Stimulated activated CD8-positive, alpha-beta memory T cell treated with anti-CD3 and anti-CD28 coated beads, Interleukin-7, amount 100 ng/mL, for 4 hours (primary cell): Measurements from ENCODE around the gene TEX30.

ENCODE experiments used
- DNase-seq, 2 donors: peaks; one replicate each; pipeline ENCODE4 v3.0.0-alpha.2; 2020; ENCODE audit warnings: low read depth in 2 of 2

Gene TEX30

DNA sequence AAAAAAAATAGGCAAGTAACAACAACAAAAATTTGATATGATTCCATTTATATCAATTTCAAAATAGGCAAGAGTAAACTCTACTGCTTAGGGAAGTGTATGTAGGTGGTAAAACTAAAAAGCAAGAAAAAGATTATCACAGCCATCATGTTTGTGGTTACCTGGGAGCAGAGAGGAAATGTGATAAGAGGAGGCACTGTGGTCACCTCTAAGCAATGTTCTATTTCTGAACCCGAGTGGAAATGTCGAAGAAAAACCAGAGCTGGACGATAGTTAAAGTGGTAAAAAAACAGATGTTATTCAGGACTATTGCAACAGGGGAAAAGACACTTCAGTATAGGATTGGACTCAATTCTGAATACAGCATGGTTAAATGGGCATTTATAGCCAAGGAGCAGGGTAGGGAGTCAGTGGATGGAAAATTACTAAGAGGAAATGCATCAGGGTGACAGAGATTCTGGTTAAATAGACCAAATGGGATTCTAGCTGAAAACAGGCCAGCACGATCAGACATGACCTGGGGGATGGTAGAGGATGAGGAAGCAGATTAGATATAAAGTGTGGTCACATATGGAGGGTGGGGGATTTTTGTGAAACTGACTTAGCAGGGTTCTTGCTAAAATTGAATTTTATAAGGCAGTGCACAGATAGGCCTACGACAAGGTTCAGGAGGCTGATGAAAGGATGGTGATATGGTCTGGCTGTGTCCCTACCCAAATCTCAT is 6.0 kb upstream of the TEX30 start:
- peak in 1 of 2 donors; percentile 28 for DNase-seq

DNA sequence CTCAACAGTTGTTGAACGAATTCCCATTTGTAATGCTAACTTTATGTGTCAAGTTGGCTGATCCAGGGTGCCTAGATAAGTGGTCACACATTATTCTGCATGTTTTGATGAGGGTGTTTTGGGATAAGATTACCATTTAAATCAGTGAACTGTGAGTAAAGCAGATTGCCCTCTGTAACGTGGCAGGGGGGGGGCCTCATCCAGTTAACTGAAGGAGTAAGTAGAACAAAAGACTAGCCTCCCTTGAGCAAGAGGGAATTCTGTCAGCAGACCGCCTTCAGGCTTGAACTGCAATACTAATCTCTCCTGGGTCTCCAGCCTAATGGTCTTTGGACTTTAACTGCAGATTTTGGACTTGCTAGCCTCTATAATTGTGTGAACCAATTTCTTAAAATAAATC is 4.2 kb upstream of the TEX30 start:
- DNase-seq: no peak

DNA sequence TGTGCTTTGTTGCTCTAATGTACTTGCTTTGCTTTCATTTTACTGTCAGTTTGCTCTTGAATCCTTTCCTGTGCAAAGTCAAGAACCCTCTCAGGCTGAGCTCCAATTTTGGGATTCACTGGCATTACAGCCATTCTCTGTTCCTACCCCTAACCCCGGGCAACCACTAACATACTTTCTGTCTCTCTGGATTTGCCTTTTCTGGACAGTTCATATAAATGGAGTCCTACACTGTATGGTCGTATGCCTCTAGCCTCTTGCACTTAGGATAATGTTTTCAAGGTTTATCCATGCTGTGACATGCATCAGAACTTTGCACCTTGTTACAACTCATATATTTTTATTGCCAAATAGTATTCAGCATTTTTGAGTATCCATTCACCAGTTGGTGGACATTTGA is 2.7 kb upstream of the TEX30 start:
- DNase-seq: no peak

DNA sequence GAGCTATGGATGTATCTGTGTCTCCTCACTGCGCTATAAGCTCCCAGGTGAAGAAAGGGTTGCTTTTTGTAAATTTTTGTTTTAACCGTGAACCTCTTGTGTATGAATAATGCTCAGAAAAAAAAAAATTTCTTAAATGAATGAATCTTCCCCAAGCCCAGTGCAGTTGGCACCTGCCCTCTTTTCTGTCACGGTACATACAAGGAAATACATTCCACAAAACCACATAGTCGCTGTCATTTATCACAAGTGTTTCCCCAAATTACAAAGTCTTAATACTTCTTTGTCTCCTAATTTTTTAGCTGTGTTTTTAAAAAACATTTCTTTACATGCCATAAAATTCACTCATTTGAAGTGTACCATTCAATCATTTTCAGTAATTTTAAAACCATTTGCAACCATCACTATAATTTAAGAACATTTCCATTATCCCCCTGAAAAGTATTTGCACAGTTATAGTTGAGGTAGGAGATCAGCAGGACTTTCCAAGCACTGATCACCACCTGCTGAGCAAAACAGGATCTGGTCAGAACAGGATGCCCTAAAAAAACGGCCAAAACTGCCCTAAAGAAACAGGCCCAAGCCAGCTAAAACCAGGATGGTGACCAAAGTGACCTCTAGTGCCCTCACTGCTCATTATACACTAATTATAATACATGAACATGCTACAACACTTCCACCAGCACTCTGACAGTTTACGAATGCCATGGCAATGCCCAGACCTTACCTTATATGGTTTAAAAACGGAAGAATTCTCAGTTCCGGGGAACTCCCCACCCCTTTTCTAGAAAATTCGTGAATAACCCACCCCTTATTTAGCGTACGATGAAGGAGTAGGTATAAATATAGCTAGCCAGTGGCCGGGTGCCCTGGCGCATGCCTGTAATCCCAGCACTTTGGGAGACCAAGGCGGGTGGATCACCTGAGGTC is 1.3 kb upstream of the TEX30 start:
- no peak for DNase-seq

DNA sequence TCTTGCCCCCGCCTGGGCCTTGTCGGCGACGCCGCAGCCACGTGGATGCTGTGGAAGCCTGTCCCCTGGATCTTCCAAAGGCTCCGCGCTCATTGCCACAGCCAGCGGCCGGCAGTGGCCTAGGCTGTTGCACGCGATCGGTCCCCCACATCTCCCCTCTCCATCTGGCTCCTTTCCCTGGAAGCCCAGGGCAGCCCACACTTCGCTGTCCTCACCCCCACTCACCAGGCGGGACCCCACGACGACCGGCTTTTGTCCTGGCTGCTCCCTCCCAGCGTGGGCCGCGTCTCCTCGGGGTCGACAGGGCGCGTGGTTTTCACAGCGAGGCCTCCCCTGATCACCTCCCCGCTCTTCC is 605 bp upstream of the TEX30 start:
- no peak for DNase-seq

DNA sequence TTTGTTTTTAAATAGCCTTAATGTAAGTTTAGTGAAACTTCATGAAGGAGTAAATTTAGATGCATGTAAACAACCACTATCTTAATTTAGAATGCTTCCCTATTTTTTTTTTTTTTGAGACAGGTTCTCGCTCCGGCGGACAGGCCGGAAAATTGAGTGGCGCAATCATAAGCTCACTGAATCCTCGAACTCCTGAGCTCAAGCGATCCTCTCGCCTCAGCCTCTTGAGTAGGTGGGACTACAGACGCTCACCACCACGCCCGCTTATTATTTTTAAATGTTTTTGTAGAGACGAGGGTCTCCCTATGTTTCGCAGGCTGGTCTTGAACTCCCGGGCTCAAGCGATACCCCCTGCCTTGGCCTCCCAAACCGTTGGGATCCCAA is 1.6 kb downstream of the TEX30 start:
- no peak for DNase-seq

DNA sequence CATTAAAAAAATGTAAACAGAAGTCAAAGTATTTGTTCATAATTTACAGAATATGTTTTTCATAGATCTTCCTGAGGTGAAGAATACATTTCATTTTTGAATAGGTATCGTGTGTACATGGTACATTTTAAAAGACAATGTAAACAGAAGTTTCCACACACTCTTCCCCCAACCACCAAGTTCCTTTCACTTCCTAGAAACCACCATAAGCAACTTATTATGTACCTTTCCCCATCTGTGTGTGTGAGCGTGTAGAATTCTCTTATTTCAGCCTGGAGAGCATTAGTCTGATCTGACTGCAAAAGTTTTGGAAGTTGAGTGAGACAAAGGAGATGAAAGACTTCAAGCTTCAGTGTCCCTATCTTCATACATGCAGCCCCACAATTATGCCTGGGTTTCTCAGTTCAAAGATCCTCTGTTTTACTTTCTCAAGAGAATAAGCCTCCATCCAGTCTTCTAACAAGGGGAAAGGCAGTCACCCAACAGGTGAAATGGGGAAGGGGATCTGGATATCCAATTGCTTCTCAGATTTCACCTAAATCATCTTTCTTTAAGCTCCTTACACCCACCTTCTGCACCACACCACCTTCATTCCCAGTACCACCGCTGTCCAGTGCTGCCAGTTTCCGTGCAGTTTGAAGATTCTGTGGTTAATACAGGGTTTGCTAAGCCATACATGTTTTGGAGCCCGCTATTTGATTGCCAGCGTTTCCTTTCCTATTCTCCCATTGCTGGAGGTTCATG is 2.1 kb downstream of the TEX30 start:
- no peak for DNase-seq

DNA sequence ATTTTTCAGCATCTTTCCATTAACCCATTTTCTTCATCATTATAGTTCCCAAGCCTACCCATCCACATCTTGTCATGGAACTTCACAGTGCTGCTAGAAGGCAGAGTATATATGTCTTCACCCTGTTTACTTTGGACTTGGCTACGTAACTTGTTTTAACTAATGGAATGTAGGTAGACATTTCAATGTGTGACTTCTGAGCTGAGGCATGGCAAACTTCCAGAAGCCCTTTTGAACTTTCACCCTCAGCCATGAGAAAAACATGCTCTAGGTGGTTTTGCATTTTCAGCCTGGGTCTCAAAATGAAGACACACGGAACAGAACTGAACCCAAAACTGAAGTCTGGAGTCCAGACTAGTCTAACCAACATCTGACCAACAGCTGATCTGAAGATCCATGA is 3.2 kb downstream of the TEX30 start:
- no peak for DNase-seq

DNA sequence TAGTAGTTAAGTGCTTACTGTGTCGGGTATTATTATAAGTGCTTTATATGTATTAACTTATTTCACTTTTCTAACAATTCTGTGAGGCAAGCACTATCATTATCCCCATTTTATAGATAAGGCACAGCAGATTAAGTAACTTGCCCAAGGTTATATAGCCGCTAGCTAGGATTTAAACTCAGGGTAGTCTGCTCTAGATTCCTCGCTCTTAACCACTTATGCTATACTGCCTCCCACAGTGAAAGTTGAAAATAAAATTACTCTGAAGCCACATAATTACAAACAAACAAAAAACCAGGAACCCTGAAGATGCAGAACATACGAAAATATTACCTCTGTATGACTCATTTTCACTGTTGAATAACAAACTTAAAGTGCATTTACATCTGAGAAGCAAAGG is 3.9 kb downstream of the TEX30 start:
- DNase-seq: no peak

DNA sequence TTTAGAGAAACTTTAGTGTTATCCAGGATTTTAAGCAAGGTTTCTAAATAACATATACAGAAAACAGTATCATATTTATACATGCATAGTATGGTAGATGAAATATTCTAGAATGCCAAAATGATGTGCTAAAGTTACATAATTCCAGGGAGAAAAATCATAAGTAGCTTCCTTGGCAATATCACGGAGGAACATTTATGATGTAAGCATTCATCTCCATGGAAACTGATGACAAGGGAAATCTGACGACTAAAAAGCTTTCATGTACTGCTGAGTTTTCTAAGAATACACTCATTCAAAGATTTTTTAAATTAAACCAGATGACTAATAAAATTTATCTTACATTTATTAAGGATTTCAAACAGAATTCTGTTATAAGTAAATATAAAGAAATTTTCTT is 4.7 kb downstream of the TEX30 start:
- DNase-seq: no peak

DNA sequence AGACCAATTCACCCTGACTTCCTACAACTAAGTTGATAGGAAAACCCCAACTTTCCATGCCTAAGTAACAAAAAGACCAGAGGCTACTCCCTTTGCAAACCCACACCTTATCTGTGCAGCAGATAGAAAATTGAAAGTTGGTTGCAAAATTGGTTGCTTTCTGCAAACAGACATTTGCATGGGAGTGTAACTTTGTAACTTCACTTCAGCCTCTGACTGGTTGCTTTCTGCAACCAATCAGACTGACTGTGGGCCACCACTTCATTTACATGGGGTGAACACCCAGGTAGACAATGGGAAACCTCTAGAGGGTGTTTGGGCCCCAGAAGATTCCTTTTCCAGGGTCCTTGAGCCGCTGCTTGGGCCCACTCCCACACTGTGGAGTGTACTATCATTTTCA is 9.8 kb downstream of the TEX30 start:
- DNase-seq: no peak

DNA sequence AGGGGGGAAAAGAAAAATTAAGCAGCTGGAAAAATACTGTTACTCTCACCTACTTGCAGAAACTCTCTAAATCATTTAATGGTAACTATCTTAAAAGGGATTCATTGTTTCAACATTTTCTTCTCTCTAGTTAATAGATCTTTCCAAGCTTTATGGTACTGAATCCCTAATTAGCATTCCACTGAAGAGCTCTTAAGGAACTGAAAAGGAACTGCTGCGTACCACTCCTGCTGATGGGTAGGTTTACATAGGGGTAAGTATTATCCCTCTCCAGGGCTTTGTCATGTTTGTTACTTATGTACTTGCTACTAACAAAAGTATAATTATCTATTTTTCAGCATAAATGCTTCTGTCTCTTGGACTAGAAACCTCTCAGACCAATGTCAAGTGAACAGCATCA is 12.5 kb downstream of the TEX30 start:
- DNase-seq: no peak

DNA sequence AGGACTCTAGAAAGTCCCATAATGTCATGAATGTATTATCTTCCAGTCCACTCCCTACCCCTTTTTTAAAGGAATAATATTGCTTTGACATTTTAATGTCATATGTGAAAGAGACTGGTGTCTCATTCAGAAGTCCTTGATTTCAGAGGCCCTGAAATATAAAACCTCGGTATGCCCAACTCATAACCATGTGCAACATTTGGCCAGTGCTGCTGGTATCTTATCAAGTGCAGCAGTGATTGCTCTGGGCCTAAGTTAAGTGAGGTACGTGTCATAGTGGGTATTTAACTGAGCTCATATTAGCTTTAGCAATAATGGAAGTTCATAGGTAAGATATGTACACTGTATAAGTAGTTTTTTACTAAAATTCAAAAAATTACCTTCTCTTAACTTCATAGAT is 14.7 kb downstream of the TEX30 start:
- DNase-seq: no peak

DNA sequence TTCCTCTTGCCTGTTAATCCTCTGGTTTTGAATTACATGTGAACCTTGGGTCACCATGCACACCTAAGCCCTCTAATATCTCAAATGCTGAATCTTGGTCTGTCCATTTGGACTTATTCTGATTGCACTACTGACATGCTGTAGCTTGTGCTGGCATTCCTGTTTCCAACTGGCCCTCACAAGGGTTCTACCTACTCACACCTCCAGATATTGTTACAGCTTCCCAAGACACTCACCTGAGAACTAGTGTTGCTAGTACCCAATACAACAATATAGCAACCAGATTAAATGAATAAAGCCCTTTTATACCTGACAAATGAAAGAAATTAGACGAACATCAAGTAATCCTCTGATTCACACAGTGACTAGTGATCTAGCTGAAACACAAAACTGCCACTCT is 16.6 kb downstream of the TEX30 start:
- no peak for DNase-seq

DNA sequence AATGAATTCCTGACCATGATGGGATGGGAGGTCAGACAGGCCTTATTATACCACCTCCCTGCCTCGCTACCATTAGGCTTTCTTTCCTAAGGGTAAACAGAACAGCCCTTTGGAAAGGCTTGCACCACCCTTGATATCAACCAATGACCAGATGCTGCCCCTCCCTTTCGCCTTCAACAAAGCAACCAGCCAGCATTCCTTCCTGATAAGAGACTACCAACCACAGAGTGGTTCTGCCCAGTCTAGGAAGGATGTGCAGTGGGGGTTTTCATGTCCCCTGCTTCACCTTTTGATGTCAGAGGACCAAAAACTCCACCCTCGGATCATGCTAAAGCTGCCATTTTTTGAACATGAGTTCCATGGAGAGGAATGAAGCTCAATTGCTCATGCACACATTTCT is 21.7 kb downstream of the TEX30 start:
- DNase-seq: no peak

DNA sequence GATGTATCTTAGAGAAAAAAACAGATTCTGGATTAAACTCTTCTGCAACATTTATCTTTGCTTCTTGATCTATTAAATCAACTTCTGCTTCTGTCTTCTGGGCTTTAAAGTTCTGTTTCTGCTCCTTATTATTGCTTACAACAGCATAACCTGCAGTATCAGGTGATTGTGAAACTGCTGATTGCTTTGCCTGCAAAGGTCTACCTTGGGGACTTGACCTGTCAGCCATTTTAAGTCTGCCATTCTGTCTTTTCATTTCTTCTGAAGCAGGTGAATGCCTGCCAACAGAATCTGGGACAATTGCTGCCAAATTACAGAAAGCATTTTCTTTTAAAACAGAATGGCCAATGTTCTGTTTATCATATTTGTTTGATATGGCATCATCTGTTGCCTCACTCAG is 31.1 kb downstream of the TEX30 start:
- DNase-seq: no peak

DNA sequence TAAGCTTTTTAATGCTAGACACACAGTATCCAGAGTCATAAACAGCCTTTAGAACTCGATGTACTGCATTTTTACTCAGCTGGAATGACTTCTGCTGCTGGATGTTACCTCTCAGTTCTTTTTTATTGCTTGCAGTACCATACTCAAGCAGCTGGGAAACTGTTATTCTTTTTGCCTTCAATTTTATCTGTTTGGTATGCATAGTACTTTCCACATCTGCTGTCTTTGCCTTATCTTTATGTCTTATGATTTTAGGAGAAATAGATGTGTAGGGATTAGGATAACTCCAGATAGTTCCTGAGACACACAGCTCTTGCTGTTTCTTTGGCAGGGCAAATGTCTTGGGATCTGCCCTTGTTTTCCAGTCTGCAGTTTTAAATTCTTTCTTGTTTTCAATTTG is 31.5 kb downstream of the TEX30 start:
- no peak for DNase-seq

DNA sequence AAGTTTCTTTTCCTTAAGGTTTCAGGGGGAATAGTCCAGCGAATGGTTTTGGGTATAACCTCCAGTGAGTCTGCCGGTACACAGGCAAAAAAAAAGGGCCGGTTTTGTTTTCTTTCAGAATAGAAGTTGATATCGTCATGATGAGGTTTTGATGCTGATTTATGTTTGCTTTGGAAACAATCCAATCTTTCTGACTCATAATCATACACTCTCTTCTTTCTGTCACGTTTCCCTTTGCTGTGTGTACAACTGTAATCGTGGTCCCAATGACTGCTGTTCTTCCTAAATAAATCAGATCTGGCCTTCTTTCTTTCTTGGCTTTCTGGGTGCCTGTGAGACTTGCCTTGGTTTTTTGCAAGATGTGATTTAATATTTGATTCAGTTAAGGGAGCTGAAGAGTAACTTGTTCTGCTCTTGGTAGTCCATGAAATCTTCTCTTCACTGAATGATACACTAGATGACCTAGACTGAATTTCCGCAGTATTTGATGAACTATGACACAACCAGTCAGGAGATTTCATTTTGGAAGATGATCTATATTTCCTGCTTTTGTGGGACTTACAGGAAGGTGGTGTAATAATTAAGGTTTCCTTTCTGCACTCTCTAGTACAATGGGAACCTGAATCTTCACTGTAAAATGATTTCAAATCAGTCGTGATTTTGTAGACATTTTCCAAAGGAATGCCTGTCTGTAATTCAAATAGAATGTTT is 43.9 kb downstream of the TEX30 start:
- DNase-seq: no peak

DNA sequence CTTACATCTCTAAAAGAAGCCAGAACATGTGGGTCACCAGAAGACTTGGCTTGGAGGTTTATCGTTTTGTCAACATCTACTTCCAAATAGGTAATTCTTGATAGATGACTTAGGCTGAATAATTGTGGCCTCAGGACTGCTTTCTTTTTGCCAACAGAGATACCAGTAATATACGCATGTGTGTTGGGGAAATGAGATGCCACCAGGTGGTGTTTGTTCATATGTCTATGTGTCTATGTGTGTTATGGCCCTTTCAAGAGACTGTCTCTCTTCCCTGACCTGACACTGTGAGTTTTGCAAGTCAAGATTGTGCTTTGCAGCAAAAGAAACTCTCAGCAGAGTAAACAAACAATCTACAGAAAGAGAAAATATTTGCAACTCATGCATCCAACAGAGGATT is 47.2 kb downstream of the TEX30 start:
- no peak for DNase-seq

DNA sequence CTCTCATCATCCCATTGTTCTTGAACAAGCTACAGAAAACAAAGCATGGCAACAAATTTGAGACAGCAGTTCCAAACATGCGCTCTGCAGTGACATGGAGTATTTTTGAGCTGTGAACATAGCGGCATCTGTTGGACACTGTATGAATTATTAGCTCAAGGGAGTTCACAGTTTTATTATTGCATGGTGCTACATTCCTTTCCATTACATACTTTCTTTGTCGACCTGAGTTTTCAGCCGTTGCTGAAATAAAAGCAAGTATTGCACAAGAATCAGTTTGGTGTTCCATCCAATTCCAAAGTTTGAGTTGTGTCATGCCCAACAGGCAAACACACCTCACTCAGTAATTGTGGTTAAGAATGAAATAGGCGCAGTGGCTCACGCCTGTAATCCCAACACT is 48.7 kb downstream of the TEX30 start:
- DNase-seq: no peak

DNA sequence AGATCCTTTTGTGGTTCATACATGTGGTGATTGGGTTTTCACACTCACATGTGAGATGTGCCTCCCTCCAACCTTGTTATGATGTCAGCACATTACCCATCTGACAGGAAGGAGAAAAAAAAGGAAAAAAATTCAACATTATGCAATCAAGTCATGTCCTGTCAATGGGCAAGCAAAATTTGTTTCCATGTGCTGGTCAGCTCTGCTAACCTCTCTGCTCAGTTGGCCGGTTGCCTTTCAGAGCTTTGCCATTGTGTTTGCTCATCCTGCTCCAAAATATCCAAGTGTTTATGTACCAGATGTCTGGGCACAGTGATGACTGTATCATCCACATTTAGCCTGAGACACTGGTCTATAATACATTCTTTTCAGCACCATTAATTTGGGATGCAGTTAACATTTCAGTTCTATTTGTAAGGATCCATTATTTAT is 51.8 kb downstream of the TEX30 start:
- DNase-seq: no peak

DNA sequence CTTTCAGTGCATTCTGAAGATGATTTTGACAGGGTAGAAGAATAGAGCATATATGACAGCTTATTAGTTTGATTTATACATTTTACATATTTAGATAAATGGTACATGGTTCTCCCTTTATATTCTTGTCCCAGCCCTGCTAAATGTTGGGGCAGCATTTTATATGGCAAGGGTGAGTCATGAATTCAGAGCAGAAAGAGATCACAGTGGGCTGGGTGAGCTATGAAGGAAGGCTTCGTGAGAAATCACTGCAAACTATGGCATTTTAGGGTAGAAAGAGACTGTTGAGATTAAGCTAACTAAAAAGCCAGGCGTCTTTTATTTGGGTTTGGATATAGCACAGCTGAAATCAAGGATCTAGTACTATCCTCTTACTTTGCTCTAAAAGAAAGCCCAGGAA is 54.8 kb downstream of the TEX30 start:
- DNase-seq: no peak
